Activated naive CD4-positive, alpha-beta T cell treated with anti-CD3 and anti-CD28 coated beads, Interleukin-2, amount 50 U/mL, for 72 hours (primary cell): ENCODE data around the gene HOXA7. TPM values are rescaled to one million over a fixed set of nuclear protein-coding genes. Genes with fewer than 3 reads are reported as not detected.

Experiments used
- ATAC-seq, 2 donors: fragments of 150-1000 bp; cut with Tn5 transposase; 2 replicates each; pipeline ENCODE4 v1.10.0; 2021; ENCODE audit warnings: mild to moderate bottlenecking in 2 of 2, moderate library complexity in 2 of 2
- DNase-seq, 2 donors: peaks; one replicate each; pipeline ENCODE4 v3.0.0; 2021 to 2022; ENCODE audit warnings: low spot score in 2 of 2
- H3K27ac Mint-ChIP-seq, 2 donors: one replicate each; pipeline ENCODE4 v1.8.0; 2022; ENCODE audit warnings: mild to moderate bottlenecking in 2 of 2, mixed read lengths in 2 of 2
- H3K36me3 Mint-ChIP-seq, 2 donors: one replicate each; pipeline ENCODE4 v1.8.0; 2022; ENCODE audit warnings: mixed read lengths in 2 of 2
- H3K9me3 Mint-ChIP-seq, 2 donors: one replicate each; pipeline ENCODE4 v1.8.0; 2022; ENCODE audit warnings: mixed read lengths in 2 of 2
- total RNA-seq, 2 donors: library from RNA; stranded (reverse); gene quantifications; one replicate each; pipeline ENCODE4 v1.2.3, GENCODE V29; 2022

HOXA7 gene
- total RNA-seq, 2 donors from 2014 or later: not detected

DNA sequence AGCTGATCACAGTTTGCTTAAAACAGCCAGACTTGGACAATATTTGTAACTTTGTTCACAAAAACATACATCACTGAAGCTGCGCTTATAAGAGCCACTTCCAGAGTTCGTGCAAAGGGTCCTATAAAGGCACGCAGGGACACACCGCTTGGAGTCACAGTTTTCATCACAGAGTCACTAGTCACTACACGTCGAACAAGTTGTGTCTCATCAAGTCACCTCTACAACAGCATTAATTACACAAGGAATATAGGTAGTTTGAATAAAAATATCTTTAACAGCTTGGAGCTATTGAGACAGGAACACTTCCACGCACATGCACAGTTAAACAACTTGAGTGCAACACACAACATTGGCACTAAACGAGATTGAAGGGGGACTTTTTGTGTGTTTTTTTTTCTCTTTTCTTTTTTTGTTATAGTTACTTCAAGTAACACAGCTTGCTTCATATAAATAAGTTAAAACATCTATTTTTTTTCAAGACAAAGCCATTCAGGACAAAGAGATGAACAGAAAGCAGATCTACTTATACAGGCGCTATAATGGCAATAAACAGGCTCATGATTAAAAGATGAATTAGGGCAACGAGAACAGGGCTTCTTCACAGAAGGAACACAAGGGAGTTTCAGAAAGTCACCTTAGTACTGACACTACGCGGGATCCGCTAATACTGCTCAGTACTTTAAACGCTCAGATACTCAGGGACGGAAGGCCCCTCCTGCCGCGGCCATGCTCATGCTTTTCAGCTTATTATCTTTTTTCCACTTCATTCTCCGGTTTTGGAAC lies 15.1 kb downstream of the HOXA7 start:
- Mint-ChIP-seq H3K9me3 (no peaks in the 10 kb centered on the region), H3K36me3 (peaks cover 0 to 1% of the 10 kb centered on the region in 2 donors), H3K27ac (no peak overlapping the region)
- DNase-seq (no peak), ATAC-seq (no peak)

DNA sequence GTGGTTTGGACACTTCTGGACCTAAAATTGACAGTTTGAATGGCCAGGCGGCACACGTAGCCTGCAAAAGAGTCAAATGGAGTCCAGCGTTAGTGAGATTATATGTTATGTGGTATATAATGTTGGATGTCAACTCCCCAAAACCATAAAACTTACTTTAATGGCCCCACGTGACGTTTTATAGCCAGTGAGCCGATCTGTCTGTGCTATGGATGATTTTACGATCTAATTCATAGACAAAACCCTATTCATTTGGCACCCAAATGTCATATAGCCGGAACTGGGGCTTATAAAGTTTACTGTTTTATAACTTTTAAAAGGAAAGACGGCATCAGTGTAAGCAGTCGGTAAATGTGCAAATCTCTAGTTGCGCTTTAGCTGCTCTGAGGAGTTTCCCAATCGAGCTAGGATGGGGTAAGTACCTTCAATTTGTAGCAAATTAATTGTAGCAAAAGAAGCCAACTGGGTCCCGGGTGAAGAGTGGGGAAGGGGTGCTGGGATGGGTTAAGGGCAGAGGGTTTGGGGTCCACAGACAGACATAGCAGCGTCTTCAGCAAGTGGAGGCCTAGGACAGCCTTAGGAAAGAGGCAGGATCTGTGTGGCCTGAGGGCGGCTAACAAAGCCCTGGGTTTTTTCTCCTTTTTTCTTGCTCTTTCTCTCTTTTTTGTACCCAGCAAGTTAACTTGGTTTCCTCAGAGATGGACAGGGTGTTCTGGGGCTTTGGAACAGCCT lies 16.2 kb downstream of the HOXA7 start:
- ATAC-seq (no peak), DNase-seq (no peak)
- no peaks in the 10 kb centered on the region for H3K36me3 Mint-ChIP-seq
- H3K9me3 Mint-ChIP-seq: no peaks in the 10 kb centered on the region
- no peak overlapping the region for H3K27ac Mint-ChIP-seq

DNA sequence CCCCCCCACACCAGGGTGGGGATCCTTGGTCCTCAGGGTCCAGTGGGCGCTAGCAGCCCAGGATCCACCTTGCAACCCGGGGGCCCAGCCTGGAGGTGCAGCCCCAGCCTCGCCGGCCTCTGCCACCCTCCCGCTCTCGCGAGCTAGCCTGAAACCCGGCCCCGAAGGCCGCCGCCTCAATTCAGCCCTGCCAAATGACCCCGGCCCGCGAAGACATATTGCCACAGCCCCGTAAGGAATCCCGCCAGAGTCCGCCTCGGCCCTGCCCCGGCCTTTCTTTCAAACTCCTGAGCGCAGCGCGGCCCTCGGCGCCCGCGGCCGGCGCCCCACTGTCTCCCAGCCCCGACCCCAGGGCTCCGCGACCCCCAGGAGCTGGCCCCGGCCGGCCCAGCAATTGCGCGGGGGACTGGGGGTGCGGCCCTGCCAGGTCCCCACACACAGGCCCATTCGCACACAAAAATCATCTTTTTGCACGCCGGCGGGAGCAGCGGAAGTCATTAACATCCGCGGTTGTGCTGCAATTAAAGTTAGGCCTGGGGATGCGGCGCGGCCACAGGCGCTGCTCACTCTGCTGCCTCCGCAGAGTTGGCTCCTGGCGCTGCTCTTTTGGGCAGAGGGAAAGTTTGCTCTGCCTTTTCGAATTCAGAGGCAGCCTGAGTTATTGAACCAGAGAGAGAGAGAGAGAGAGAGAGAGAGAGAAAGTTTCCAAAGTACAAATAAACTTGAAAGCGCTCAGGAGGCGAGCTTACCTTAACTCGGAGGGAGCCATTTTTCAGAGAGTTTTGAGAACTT lies 16.9 kb downstream of the HOXA7 start:
- Mint-ChIP-seq H3K27ac (no peak overlapping the region), H3K9me3 (no peaks in the 10 kb centered on the region), H3K36me3 (no peaks in the 10 kb centered on the region)
- ATAC-seq: no peak
- DNase-seq: no peak

- no peak for ATAC-seq
- Mint-ChIP-seq H3K27ac (no peak overlapping the region), H3K36me3 (no peaks in the 10 kb centered on the region), H3K9me3 (no peaks in the 10 kb centered on the region)
- DNase-seq: no peak
These were observed 17.5 kb downstream of the HOXA7 start for GRCh38 chr7:27138985-27139333.

DNA sequence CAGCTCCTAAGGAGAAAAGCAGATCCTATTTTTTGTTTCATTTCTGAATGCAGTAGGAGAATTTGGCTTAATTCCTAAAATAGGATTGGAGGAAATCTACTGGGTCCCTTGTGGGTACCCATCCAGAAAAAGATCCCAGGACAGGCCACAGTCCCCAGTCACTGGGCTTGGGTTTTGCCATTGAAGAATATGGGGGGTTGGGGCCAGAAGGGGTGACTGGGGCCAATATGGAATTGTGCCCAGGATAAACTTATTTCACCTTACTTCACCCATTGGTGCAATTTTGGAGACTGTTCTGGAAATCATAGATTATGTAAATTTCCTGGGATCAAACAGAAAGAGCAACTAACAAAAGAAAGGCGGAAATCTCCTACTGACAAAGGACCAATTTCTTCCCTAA lies 18.0 kb downstream of the HOXA7 start:
- ATAC-seq: no peak
- Mint-ChIP-seq H3K9me3 (no peaks in the 10 kb centered on the region), H3K36me3 (no peaks in the 10 kb centered on the region), H3K27ac (no peak overlapping the region)
- DNase-seq: no peak

DNA sequence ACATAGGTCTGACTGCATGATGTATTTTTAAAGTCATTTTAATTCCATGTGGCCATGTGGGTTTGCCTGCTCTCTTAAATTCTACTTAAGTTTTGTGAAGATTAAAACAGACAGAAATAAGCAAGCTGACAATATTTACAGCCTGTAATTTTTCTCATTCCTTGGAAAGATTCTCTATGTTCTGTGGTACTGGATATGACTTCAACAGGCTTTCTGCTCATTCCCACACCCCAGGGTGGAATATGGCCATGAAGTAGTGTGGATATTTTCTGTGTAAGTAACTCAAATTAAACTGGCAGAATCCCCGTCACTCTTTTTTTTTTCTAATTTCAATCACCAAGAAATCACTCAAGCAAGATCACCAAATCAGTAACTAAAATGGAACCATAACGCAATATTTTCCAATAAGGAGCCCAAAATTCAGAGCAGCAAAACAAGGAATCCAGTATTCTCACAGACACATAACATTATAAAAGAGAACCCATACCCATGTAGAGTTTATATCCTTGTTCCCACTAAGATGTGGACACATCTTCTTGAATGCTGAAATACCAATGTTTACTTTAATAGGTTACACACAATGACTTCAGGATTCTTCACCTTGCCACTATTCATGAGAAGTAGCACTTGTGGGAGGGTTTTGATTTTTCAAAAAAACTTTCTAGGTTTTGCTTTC lies 18.7 kb downstream of the HOXA7 start:
- H3K27ac Mint-ChIP-seq: no peak overlapping the region
- ATAC-seq: no peak
- H3K36me3 Mint-ChIP-seq: no peaks in the 10 kb centered on the region
- H3K9me3 Mint-ChIP-seq: no peaks in the 10 kb centered on the region
- DNase-seq: no peak

GRCh38 chr7:27134392-27134791 lies 22.1 kb downstream of the HOXA7 start:
- ATAC-seq (peak; percentile 74 to 90), DNase-seq (no peak)
- peaks cover 0 to 1% of the 10 kb centered on the region in 2 donors for H3K36me3 Mint-ChIP-seq
- no peaks in the 10 kb centered on the region for H3K9me3 Mint-ChIP-seq
- H3K27ac Mint-ChIP-seq: no peak overlapping the region

DNA sequence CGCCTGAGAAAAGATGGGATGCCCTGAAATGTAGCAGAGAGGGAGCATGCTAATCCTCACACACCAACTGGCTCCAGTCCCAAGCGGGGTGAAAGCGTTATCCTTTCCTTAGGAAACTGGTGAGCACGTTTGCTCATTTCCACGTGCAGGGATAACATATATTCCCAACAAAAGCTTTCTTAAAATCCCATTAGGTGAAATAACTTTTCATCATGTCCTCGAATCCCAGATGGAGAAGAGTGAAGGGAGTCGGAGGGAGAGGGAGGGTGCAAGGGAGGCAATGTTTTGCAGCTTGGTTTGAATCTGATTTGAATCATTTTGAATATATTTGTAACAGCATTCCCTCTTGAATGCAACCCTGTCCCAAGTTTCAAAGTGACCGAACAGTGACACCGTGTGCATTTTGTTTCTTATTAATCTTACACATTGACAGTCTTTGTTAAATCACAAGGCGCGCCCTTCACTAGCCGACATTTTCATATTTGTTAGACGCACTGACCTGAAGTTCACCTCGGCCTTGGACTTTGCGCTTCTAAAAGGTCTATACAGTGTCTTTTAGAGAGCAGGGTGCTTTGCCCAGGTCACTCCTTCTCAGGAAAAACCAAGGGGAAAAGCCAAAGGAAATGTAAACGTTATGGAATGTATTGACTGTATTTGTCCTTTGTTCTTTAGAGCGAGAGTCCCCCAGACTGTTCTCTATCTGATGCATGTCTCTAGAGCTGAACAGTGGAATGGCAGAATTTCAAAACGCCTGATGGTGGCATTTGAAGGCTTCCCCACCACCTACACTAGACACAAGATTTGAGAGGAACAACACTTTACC lies 22.9 kb downstream of the HOXA7 start:
- H3K27ac Mint-ChIP-seq: no peak overlapping the region
- no peak for DNase-seq
- ATAC-seq: peak in 1 of 2 donors; percentile 1
- H3K36me3 Mint-ChIP-seq: peaks cover 0 to 4% of the 10 kb centered on the region in 2 donors
- no peaks in the 10 kb centered on the region for H3K9me3 Mint-ChIP-seq

DNA sequence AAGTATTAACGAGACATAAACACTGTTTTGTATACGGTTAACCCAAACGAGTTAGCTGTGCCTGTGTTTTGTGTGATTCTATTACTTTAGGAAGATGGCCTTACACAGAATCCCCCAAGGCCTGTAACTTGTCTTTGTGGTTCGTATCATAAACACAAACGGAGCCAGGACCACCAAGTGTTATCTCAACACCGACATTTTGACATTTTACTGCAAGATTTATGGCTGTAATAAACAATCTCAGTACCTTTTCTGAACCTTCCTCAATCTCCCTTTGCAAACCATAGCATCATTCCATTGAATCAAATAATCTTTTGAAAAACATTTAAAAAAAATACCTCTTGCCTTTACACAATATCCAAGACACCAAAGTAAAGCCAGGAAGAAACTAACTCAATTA lies 23.5 kb downstream of the HOXA7 start:
- no peak overlapping the region for H3K27ac Mint-ChIP-seq
- peaks cover 0 to 4% of the 10 kb centered on the region in 2 donors for H3K36me3 Mint-ChIP-seq
- no peaks in the 10 kb centered on the region for H3K9me3 Mint-ChIP-seq
- ATAC-seq (no peak), DNase-seq (no peak)

GRCh38 chr7:27132214-27132613 lies 24.3 kb downstream of the HOXA7 start:
- DNase-seq (no peak), ATAC-seq (no peak)
- H3K36me3 Mint-ChIP-seq: peaks cover 0 to 4% of the 10 kb centered on the region in 2 donors
- H3K9me3 Mint-ChIP-seq: no peaks in the 10 kb centered on the region
- H3K27ac Mint-ChIP-seq: no peak overlapping the region

- Mint-ChIP-seq H3K9me3 (no peaks in the 10 kb centered on the region), H3K36me3 (peaks cover 0 to 4% of the 10 kb centered on the region in 2 donors), H3K27ac (peak overlapping the region in 1 of 2 donors; percentile 60)
- no peak for DNase-seq
- ATAC-seq: no peak
These were observed 25.1 kb downstream of the HOXA7 start for GRCh38 chr7:27131390-27131819.

GRCh38 chr7:27130540-27131389 lies 25.7 kb downstream of the HOXA7 start, which contains the start of gene HOXA4:
HOXA4 (minus strand) TSS chr7:27130757; CDS start chr7:27130733, 24 bp downstream.
- Mint-ChIP-seq H3K36me3 (peaks cover 0 to 4% of the 10 kb centered on the region in 2 donors), H3K9me3 (no peaks in the 10 kb centered on the region), H3K27ac (peak within 1 kb of the TSS in 1 of 2 donors; percentile 60)
- ATAC-seq (peak; percentile 62 to 86), DNase-seq (peak; percentile 56 to 71)

DNA sequence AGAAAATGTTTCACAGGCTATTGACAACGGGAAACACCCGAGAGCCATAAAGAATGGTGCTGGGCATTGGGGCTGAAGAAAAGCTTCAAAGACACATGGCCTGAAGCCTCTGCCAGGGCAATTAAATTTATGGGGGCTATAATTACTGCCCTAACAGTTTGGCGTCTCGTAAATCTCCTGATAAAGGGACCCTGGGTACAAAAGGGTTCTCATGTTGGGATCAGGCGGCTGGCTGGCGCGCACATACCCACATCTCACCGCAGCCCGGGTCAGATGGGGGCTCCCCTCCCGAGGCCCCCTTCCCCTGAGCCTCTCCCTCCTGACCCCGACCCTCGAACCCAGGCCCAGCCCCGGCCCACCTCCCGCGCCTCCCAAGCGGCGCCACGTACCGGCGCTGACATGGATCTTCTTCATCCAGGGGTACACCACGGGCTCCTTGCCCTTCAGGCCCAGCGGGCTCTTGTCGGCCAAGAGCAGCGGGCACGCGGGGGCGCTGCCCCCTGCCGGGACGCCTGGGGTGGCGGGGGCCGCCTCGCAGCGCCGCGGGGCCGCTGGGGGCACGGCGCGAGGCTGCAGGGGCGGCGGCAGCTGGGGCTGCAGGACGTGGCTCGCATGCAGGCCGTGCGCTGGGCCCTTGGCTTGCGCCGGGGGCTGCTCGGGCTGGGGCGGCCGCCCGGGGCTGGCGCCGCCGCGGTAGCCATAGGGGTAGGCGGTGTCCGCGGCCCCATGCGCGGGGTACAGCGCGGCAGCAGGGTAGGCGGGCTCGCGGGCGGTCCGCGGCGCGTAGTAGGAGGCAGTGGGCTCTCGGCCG lies 26.5 kb downstream of the HOXA7 start:
- DNase-seq: no peak
- H3K27ac Mint-ChIP-seq: no peak overlapping the region
- ATAC-seq: peak; percentile 21 to 29
- peaks cover 0 to 4% of the 10 kb centered on the region in 2 donors for H3K36me3 Mint-ChIP-seq
- no peaks in the 10 kb centered on the region for H3K9me3 Mint-ChIP-seq
